ENCODE data around the gene SLX9. TPM values are rescaled to one million over a fixed set of nuclear protein-coding genes. Genes with fewer than 3 reads are reported as not detected.

Gene SLX9
- total RNA-seq, 1 donor from 2014 or later = 8.3 TPM

DNA sequence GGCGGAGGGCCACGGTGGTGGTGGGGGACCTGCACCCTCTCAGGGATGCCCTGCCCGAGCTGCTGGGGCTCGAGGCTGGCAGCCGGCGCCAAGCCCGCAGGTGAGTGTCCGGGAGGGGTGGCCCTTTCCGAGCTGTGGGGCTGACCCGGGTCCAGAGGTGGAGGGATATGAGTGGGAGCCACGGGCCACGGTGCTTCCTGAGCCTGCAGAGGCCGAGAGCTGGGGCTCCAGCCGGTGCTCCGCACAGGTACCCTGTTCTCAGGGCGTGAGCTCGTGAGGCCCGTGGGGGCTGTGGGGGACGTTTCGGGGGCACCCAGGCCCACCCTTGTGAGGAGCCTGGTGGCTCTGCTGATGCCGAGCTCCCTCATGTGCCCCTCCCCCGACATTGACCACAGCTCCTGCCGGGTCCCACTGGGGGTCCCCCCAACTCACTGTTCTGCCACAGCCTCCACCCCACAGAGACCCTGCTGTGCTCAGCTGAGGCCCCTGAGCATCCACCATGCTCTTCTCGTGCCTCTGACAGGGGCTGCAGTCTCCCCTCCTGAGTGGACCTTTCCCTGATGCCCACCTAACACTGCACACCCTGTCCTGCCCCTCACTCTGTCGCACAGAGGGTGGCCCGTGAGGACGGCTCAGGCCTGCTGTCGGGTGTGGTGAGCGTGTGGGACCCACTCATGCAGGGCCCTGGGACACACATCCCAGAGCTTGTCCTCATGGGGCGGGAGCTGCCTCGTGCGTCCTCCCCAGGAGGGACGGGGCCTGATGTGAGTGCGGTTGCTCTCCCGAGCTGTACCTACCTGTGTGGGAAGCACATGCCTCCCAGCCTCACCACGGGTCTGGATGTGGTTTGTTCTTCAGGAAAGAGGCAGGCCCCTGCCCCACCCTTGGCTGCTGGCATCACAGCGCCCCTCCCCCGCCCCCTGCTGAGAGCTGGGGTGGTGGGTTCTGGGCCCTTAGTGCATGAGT is 27.5 kb downstream of the SLX9 start:
- no peaks in the 10 kb centered on the region for H3K27me3 ChIP-seq
- TF ChIP-seq POLR2AphosphoS5 (IDR thresholded peaks at IDR 0.05; ENCODE audit: insufficient read depth in 1 of 2, low read depth in 1 of 2) = no peak
- no peak for TF ChIP-seq POLR2A (IDR thresholded peaks at IDR 0.05)
- TF ChIP-seq, protein P1, sequence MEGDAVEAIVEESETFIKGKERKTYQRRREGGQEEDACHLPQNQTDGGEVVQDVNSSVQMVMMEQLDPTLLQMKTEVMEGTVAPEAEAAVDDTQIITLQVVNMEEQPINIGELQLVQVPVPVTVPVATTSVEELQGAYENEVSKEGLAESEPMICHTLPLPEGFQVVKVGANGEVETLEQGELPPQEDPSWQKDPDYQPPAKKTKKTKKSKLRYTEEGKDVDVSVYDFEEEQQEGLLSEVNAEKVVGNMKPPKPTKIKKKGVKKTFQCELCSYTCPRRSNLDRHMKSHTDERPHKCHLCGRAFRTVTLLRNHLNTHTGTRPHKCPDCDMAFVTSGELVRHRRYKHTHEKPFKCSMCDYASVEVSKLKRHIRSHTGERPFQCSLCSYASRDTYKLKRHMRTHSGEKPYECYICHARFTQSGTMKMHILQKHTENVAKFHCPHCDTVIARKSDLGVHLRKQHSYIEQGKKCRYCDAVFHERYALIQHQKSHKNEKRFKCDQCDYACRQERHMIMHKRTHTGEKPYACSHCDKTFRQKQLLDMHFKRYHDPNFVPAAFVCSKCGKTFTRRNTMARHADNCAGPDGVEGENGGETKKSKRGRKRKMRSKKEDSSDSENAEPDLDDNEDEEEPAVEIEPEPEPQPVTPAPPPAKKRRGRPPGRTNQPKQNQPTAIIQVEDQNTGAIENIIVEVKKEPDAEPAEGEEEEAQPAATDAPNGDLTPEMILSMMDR (IDR thresholded peaks at IDR 0.05) = no peak
- peaks cover 23% of the 10 kb centered on the region for H3K4me1 ChIP-seq
- H3K4me3 ChIP-seq = peak overlapping the region; percentile 5 to 27
- peak overlapping the region; percentile 30 for H3K27ac ChIP-seq
- no peak for DNase-seq (ENCODE audit: extremely low spot score in 2 of 2)
- H3K9me3 ChIP-seq = no peaks in the 10 kb centered on the region
- H3K36me3 ChIP-seq = peaks cover 0 to 8% of the 10 kb centered on the region in 2 donors
- intact Hi-C loops (cut with DNase I) = no loop called here

DNA sequence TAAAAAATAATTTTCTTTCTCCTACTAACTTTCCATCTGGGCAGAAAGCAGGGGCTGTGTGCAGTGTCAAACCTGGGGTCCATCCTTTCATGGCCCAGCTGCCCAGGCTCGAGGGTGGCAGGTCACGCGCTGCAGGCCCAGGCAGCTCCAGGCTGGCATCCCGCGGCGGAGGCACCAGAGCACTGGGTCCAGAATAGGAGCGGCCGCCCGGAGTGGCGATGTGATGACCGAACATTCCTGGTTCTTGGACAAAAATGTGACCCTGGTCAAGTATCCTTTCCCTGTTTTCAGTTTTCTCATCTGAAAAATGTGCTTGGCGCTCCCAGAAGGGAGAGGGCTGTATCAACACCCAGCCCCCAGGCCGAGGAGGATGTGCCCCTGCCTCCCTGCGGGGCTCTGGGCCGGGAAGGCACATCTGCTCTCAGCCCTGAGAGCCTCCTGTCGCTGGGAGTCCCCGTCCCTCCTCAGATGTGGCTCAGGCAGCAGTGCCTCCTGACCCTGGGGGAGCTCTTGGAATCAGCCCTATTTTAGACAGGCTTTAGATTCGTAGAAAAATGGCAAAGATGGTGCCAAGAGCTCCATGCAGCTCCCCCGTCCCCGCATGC is 29.3 kb downstream of the SLX9 start:
- H3K36me3 ChIP-seq = peaks cover 0 to 8% of the 10 kb centered on the region in 2 donors
- TF ChIP-seq POLR2AphosphoS5 (IDR thresholded peaks at IDR 0.05; ENCODE audit: insufficient read depth in 1 of 2, low read depth in 1 of 2) (no peak), POLR2A (IDR thresholded peaks at IDR 0.05) (no peak)
- TF ChIP-seq, protein P1 (IDR thresholded peaks at IDR 0.05) = no peak
- no peak for DNase-seq (ENCODE audit: extremely low spot score in 2 of 2)
- peaks cover 23% of the 10 kb centered on the region for H3K4me1 ChIP-seq
- H3K27me3 ChIP-seq = no peaks in the 10 kb centered on the region
- no peak overlapping the region for H3K4me3 ChIP-seq
- H3K27ac ChIP-seq = no peak overlapping the region
- H3K9me3 ChIP-seq = no peaks in the 10 kb centered on the region
- intact Hi-C loops (cut with DNase I) = no loop called here

DNA sequence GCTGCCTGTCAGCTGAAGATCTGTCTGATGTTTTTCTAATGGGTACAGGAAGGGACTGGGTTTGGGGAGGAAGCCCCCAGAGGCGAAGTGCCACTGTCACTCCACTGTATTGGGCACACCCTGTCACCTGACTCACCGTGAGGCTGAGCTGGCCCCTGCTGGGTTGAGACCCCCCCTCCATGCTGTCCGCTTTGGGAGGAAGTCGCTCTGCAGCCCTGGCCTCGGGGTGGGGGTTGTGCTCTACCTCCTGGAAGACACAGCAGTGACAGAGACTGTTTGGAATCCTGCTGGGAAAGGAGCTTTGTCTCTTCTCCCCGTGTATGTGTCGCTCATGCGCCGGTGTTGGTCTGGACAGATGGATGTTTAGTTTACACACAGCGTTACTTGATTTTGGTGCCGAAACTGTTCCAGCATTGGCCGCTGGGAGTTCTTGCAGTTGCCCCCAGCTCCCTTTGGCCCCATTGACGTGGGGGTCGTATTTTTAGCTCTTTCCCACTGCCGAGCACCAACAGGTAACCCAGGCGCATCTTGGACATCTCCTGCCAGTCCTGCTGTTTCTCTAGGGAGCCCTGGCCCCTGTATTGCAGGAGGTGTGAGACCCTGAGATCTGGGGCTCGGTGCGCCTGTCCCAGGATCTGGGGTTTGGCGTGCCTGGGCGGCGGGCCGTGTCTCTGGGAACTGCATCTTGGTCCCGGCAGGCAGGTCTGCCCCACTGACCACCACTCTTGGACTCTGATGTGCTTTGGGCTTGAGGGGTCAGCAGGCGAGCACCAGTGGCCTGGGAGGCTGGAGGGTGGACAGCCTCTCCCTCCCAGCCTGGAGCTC is 30.3 kb downstream of the SLX9 start:
- intact Hi-C loops (cut with DNase I) = no loop called here
- Histone ChIP-seq H3K27ac (no peak overlapping the region), H3K36me3 (peaks cover 0 to 13% of the 10 kb centered on the region in 2 donors), H3K4me1 (peaks cover 23% of the 10 kb centered on the region), H3K9me3 (no peaks in the 10 kb centered on the region), H3K4me3 (no peak overlapping the region), H3K27me3 (no peaks in the 10 kb centered on the region)
- TF ChIP-seq POLR2A (IDR thresholded peaks at IDR 0.05) (no peak), POLR2AphosphoS5 (IDR thresholded peaks at IDR 0.05; ENCODE audit: insufficient read depth in 1 of 2, low read depth in 1 of 2) (no peak)
- TF ChIP-seq, protein P1 (IDR thresholded peaks at IDR 0.05) = no peak
- DNase-seq (ENCODE audit: extremely low spot score in 2 of 2) = no peak

DNA sequence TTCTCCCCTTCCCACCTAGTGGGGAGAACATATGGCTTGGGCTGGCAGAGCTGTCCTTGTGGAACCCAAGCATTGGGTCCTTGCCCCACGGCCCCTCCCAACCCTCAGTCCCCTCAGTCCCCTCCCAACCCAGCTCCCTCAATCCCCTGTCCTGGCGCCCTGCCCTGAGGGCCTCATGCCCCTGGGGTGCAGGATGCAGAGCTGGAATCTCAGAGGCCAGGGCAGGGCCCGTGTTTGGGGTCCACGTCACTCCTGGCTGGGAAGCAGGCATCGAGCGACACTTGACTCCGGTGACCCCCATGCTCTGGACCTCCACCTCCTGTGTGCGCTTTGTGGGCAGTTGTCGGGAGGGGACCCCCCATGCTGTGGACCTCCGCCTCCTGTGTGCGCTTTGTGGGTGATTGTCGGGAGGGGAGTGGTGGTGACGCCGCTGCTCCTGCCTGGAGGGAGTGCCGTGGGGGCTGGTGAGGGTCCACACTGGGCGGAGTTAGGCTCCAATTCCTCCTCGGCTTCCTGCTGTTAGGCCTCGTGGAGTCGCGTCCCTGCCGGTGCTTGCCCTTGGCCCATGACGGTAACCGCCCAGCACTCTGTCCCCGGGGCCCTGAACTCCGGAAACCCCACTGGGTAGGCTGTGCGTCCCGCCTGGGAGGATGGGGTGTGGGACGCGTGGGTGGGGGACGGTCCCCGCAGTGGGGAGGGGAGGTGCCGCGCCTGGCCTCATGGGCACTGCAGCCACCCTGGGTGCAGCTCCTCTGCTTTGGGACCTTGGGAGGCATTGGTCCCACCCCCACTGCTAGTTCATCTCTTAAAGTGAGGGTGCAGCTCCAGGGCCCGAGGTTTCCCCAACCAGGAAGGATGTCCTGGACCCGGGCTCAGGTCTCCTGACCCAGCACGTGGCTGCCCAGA is 31.2 kb downstream of the SLX9 start:
- H3K4me1 ChIP-seq = peaks cover 20% of the 10 kb centered on the region
- TF ChIP-seq, protein P1 (IDR thresholded peaks at IDR 0.05) = no peak
- no peak for TF ChIP-seq POLR2A (IDR thresholded peaks at IDR 0.05)
- TF ChIP-seq POLR2AphosphoS5 (IDR thresholded peaks at IDR 0.05; ENCODE audit: insufficient read depth in 1 of 2, low read depth in 1 of 2) = no peak
- no peaks in the 10 kb centered on the region for H3K27me3 ChIP-seq
- intact Hi-C loops (cut with DNase I) = no loop called here
- H3K36me3 ChIP-seq = peaks cover 0 to 13% of the 10 kb centered on the region in 2 donors
- H3K4me3 ChIP-seq = no peak overlapping the region
- no peaks in the 10 kb centered on the region for H3K9me3 ChIP-seq
- H3K27ac ChIP-seq = no peak overlapping the region
- no peak for DNase-seq (ENCODE audit: extremely low spot score in 2 of 2)
